Endothelial cell (in vitro differentiated cells): Measurements from ENCODE around the gene TMEFF1. TPM values are rescaled to one million over a fixed set of nuclear protein-coding genes. Genes with fewer than 3 reads are reported as not detected.

Source experiments
- DNase-seq: peaks from one replicate; pipeline ENCODE4 v3.0.0; 2021; ENCODE audit warnings: low spot score
- H3K27ac Mint-ChIP-seq: one replicate; pipeline ENCODE4 v1.8.0; 2021; ENCODE audit warnings: mixed read lengths, inconsistent platforms; ENCODE audit not compliant: unreplicated experiment
- H3K27me3 Mint-ChIP-seq: one replicate; pipeline ENCODE4 v1.8.0; 2021; ENCODE audit warnings: mild to moderate bottlenecking, moderate library complexity, mixed read lengths, inconsistent platforms; ENCODE audit not compliant: unreplicated experiment
- H3K36me3 Mint-ChIP-seq: one replicate; pipeline ENCODE4 v1.8.0; 2021; ENCODE audit warnings: mild to moderate bottlenecking, low read depth, mixed read lengths, inconsistent platforms; ENCODE audit not compliant: unreplicated experiment
- H3K4me1 Mint-ChIP-seq: one replicate; pipeline ENCODE4 v1.8.0; 2021; ENCODE audit warnings: mild to moderate bottlenecking, mixed read lengths, inconsistent platforms; ENCODE audit not compliant: unreplicated experiment
- H3K4me3 Mint-ChIP-seq: one replicate; pipeline ENCODE4 v1.8.0; 2021; ENCODE audit warnings: mild to moderate bottlenecking, mixed read lengths, inconsistent platforms; ENCODE audit not compliant: unreplicated experiment
- H3K9me3 Mint-ChIP-seq: one replicate; pipeline ENCODE4 v1.8.0; 2021; ENCODE audit warnings: mixed read lengths, inconsistent platforms; ENCODE audit not compliant: unreplicated experiment
- CTCF ChIP-seq: fragments of 200-600 bp; sonication (generic); IDR thresholded peaks from one replicate; pipeline ENCODE4 v1.5.0; 2021; ENCODE audit warnings: antibody characterized with exemption; ENCODE audit not compliant: unreplicated experiment
- total RNA-seq: library from RNA; stranded (reverse); fragmentation: NEBNext Ultra II Directional; extraction: Animal tissue kit (Norgen Biotek cat#: 25700); gene quantifications from one replicate; pipeline ENCODE4 v1.2.1, GENCODE V29; 2021; ENCODE audit not compliant: unreplicated experiment

The TMEFF1 gene
- total RNA-seq, 1 donor from 2014 or later = 45.8 TPM

- Mint-ChIP-seq H3K9me3 (no peaks in the 10 kb centered on the region), H3K4me3 (no peak within 1 kb of the TSS), H3K36me3 (peaks cover 17% of the 10 kb centered on the region), H3K27me3 (peaks cover 3% of the 10 kb centered on the region), H3K27ac (no peak within 1 kb of the TSS), H3K4me1 (no peaks in the 10 kb centered on the region)
- DNase-seq = no peak
- no peak for TF ChIP-seq CTCF
Measured at GRCh38 chr9:100577776-100578448, 105.0 kb downstream of the TMEFF1 start, which contains the start of gene CAVIN4. Gene CAVIN4 (plus strand): TSS chr9:100578079. CDS start chr9:100578144, 65 bp downstream.

GRCh38 chr9:100578610-100579009 lies 105.7 kb downstream of the TMEFF1 start:
- H3K27me3 Mint-ChIP-seq = peaks cover 3% of the 10 kb centered on the region
- no peaks in the 10 kb centered on the region for H3K9me3 Mint-ChIP-seq
- H3K27ac Mint-ChIP-seq = no peak overlapping the region
- peaks cover 16% of the 10 kb centered on the region for H3K36me3 Mint-ChIP-seq
- TF ChIP-seq CTCF = no peak
- H3K4me1 Mint-ChIP-seq = no peaks in the 10 kb centered on the region
- no peak for DNase-seq
- H3K4me3 Mint-ChIP-seq = no peak overlapping the region

- H3K4me1 Mint-ChIP-seq = no peaks in the 10 kb centered on the region
- no peak overlapping the region for H3K4me3 Mint-ChIP-seq
- no peak overlapping the region for H3K27ac Mint-ChIP-seq
- no peaks in the 10 kb centered on the region for H3K9me3 Mint-ChIP-seq
- no peak for DNase-seq
- no peak for TF ChIP-seq CTCF
- peaks cover 1% of the 10 kb centered on the region for H3K27me3 Mint-ChIP-seq
- peaks cover 10% of the 10 kb centered on the region for H3K36me3 Mint-ChIP-seq
Measured at GRCh38 chr9:100579665-100580064, 106.7 kb downstream of the TMEFF1 start.

GRCh38 chr9:100580257-100580656 lies 107.3 kb downstream of the TMEFF1 start:
- H3K27me3 Mint-ChIP-seq = peaks cover 1% of the 10 kb centered on the region
- no peaks in the 10 kb centered on the region for H3K4me1 Mint-ChIP-seq
- H3K36me3 Mint-ChIP-seq = peaks cover 10% of the 10 kb centered on the region
- DNase-seq = no peak
- no peak for TF ChIP-seq CTCF
- H3K27ac Mint-ChIP-seq = no peak overlapping the region
- no peak overlapping the region for H3K4me3 Mint-ChIP-seq
- H3K9me3 Mint-ChIP-seq = no peaks in the 10 kb centered on the region

- Mint-ChIP-seq H3K4me3 (no peak overlapping the region), H3K27ac (no peak overlapping the region), H3K4me1 (no peaks in the 10 kb centered on the region), H3K9me3 (no peaks in the 10 kb centered on the region), H3K36me3 (peaks cover 9% of the 10 kb centered on the region), H3K27me3 (peaks cover 1% of the 10 kb centered on the region)
- no peak for DNase-seq
- no peak for TF ChIP-seq CTCF
Measured at GRCh38 chr9:100581081-100581480, 108.1 kb downstream of the TMEFF1 start.
